Stimulated activated CD8-positive, alpha-beta memory T cell treated with anti-CD3 and anti-CD28 coated beads, Interleukin-7, amount 100 ng/mL, for 4 hours (primary cell): Measurements from ENCODE around the gene LRRC8D.

Source experiments
- DNase-seq, 2 donors: peaks; one replicate each; pipeline ENCODE4 v3.0.0-alpha.2; 2020; ENCODE audit warnings: low read depth in 2 of 2

Gene LRRC8D

DNA sequence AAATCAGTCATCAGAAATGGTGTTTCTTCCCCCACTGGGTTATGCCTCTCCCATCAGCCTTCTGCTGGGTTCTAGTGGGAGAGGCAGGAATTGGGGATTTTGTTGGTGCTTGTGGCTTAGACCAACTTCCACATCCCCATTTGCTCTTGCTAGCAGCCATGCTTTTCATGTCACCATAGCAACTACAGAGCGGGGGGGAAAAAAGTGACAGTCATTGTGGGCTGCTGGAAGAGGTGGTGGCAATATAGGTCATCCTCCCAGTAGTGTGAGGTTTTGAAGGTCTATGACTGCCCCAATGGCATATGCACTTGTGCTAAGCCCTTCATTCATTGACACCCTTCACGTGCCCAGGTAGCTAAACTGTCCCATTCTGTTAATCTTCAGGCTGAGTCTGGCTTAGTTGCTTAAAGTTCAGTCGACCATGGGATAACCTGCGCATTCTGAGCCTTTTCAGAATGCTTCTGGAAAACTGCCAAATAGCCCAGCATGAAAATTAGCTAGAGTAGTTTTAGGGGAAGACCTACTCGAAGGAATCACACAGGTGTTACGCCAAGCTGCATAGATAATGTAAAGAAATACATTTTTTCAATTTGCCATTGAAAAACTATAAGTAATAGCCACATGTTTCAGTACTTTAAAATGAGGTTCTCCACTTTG, 120.4 kb downstream of the LRRC8D start:
- no peak for DNase-seq

- no peak for DNase-seq
Measured at GRCh38 chr1:89942014-89942413, 121.2 kb downstream of the LRRC8D start.

- DNase-seq = no peak
Measured at GRCh38 chr1:89942825-89943658, 122.2 kb downstream of the LRRC8D start.

DNA sequence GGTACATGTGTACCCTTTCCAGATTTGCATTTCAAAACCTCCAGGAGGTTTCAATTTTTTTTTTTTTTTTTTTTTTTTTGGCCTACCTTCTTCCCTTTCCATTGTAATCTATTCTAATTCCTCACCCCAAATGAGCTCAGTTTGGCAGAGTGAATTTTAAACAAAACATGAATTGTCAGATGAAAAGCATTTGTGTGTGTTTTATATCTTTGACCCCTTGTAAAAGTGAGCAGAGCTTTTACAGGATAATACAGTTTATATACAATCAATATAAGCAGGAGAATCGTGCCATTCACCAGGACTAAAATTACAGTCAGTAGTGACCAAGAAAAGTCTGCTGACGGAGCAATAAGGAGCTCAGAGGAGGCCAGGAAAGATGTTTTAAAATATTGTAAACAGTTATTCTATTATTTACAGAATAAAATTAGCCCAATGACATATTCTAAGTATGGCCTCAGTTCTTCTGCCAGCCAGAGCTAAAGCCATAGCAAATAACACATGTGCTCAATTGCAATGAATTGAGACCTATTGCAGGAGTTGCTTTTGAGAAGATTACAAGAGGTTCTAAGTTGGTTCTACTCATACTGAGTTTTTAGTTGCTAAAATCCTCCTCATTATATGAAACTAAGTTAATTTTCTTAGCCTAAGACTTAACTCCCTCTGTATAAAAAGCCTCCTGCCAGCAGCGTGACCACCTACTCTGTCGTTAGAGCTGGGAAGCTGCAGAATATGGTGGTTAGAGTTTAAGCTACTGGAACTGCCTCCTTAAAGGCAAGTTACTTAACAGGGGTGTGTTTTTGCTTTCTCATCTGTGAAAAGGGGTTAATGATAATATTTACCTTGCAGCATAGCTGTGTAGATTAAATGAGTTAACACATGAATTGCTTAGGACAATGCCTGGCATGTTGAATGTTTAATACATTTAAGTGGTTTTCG, 123.3 kb downstream of the LRRC8D start:
- no peak for DNase-seq

GRCh38 chr1:89945852-89946476, 125.1 kb downstream of the LRRC8D start:
- no peak for DNase-seq

- DNase-seq = no peak
Measured at GRCh38 chr1:89946532-89946931, 125.7 kb downstream of the LRRC8D start.

DNA sequence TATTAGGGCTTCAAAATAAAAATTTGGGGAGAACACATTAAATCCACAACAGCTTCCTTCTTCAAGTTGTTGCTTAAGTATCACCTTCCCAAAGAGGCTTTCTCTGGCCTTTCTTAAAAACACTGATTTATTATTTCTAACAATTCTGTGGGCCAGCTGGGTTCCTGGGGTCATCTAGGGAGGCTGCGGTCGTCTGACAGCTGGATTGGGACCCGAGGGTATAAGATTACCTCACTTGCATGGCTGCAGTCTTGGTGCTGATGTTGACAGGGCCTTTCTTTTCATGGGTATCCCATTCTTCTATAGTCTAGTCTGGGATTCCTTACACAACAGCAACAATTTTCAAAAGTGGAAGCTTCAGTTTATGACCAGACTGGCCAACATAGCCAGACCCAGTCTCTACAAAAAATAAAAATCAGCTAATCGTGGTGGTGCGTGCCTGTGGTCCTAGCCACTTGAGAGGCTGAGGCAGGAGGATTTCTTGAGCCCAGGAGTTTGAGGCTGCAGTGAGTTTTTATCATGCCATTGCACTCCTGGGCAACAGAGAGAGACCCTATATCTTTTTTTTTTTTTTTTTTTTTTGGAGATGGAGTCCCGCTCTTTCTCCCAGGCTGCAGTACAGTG, 128.0 kb downstream of the LRRC8D start:
- no peak for DNase-seq

DNA sequence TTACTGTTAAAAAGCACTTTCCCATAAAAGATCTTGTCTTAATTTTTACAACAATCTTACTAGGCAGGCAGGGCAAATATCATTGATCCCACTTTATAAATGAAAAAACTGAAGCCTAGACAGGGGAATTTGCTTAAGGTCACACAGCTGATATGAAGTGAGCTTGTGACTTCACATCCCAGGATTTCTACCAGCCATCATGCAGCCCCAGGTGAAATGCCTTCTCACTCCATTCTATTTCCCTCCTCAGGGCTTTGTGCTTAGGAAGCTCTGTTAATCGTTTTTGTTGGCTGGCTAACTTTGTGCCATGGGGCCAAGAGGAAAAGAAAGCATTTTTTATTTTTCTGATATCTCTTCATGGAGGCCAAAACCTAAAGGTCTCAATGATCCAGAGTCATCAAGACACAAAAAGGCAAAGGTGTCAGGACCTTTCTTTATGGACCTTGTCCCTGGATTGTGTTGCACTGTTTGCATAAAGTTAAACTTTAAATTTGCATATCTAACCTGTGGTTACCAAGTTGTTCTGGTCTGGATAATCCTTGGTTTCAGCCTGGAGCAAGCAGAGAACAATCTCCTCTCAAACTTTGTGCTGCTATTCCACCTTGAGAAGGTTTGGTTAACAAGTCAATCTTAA, 129.3 kb downstream of the LRRC8D start:
- no peak for DNase-seq

DNA sequence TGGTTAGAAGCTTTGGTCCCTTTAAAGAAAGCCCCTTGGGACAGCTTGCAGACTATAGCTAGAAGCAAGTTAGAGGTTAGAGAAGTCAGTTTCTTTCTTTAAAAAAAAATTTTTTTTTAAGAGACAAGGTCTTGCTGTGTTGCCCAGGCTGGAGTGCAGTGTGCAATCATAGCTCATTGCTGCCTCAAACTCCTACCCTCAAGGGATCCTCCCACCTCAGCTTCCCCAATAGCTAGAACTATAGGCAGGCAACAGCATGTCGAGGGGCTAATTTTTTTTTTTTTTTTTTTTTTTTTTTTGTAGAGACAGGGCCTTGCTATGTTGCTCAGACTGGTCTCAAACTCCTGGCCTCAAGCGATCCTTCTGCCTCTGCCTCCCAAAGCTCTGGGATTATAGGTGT, 129.9 kb downstream of the LRRC8D start:
- DNase-seq = no peak

DNA sequence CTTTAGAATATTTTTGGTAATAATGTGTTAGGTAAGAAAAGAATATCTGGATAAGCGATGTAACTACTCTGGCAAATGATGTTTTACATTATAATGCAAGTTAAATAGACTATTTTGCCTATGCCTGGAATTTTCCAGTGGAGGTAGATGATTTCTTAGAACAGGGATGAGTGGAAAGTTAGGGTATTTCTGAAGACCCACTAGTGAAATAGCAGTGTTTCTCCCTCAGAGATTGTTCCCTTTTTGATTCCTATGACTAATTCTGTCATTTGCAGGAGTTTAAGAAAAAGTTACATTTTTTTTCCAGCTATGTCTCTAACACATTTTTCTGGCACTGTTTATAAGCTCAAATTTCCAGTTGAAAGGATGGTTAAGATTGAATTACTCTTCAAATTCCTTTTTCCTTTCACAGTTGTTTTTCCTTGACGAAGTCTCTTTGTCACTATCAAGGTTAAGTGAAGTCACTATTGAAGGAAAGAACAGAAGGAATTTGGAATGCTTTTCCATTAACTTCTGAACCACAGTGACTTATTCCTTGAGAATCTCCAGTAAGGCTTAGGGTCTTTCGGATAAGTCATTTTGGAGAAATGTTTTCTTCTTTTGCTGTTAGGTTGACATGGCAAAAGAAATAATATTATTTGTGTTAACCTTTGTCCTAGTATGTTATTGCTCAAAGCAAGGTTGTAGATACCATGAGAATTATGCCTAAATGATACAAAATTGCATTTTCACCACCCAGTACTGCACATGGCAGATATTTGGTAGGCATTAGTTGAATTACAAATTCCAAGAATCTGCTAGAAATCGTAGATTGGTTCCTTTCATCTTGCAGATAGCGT, 131.2 kb downstream of the LRRC8D start:
- DNase-seq = no peak

DNA sequence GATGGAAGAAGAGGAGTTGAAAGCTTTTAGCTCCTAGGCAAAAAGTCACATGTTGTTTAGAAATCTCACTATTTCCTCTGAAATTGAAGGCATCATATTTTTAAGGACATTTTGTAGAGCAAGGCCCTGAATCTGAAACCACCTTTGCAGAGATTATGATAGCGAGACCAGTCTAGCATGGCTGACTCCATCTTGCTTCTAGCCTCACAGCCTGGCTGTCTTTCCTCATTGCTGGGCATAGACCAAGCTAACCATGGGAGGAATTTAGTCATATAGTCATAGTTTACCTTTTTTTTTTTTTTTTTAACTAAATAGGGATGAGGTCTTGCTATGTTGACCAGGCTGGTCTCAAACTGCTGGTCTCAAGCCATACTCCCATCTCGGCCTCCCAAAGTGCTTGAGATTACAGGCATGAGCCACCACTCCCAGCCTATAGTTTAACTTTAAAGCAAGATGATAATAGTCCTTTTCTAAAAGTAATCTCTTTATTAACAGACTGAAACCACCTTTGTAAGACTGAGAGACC, 131.8 kb downstream of the LRRC8D start:
- no peak for DNase-seq

DNA sequence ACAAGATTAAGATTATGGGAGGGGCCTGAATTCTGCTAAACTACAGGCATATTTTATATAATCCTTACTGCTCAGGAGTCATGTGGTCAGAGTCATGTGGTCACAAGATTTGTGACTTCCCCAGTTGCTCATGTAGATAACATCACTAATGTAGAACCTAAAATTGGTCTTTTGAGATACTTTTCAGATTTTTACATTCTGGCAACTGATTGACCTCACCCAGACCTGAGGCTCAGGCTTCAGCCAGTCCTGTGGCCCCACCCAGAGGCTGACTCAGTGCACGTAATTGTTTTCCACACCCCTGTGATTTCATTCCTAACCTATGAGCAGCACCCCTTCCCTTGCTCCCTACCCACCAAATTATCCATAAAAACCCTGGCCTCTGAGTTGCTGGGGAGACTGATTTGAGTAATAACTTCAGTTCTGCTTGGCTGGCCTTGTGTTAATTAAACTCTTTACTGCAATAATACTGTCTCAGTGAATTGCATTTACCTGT, 132.3 kb downstream of the LRRC8D start:
- DNase-seq = no peak

- no peak for DNase-seq
Measured at GRCh38 chr1:89953929-89954328, 133.1 kb downstream of the LRRC8D start.

DNA sequence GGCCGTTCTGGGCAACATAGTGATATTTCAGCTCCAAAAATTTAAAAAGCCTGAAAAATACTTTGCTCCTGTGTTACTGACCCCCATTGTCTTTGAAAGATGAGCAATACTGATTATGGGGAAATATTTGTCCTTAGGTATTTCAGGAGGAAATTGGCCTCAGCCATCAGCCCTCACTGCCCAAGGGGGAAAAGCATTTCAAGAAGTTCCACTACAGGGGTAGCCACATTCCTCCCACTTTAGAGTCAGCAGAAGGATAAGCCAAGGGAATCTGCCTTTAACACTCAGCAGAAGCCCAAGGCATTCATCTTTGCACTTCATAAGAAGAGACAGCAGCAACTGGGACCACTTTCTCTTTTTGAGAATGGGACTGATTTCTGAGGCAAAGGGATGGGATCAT, 133.6 kb downstream of the LRRC8D start:
- no peak for DNase-seq

GRCh38 chr1:89955311-89956205, 134.7 kb downstream of the LRRC8D start:
- DNase-seq = no peak

DNA sequence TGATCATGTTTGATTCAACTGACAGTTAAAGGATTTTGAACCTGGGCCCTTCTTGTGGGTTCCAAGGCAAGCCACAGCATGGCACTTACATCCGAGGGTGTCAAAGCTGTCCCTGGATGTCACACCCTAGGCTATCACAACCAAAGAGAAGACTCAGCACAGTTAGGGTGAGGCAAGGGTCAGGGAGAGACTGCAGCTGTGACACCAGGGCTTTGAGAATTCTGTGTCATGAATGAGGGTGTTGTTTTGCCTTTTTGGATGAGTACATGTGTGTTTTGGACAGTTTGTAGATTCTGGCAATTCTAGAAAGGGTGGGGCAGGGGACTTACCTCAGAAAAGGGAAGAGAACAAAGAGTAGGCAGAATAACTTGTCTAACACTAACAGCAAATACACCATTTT, 136.3 kb downstream of the LRRC8D start:
- DNase-seq = no peak

GRCh38 chr1:89958851-89959654, 138.2 kb downstream of the LRRC8D start:
- no peak for DNase-seq

DNA sequence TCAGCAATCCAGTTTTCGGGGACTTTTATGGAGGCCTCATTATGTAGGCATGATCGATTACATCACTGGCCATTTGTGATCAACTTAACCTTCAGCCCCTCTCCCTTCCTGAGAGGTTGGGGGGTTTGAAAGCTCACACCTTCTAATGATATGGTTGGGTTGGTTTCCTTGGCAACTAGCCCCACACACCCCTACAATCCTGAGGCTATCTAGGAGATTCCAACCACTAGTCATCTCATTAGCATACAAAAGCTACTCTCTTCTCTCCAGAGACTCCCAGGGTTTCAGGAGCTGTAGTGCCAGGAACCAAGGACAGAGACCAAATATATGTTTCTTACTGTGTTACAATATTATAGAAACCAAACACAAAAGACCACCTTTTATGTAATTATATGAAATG, 138.9 kb downstream of the LRRC8D start:
- no peak for DNase-seq
